Skeletal muscle tissue (tissue), 4 donors: Measurements from ENCODE around the gene IGF2BP3. TPM values are rescaled to one million over a fixed set of nuclear protein-coding genes. Genes with fewer than 3 reads are reported as not detected.

ENCODE experiments used
- H3K27ac ChIP-seq: one replicate; pipeline ENCODE4 v1.7.0; 2013; ENCODE audit warnings: mild to moderate bottlenecking, low read depth, low read length, inconsistent platforms
- H3K27me3 ChIP-seq, 3 donors: one replicate each; pipeline ENCODE4 v1.7.0; 2013; ENCODE audit warnings: low read length in 3 of 3; ENCODE audit not compliant: control insufficient read depth in 3 of 3, insufficient read depth in 3 of 3
- H3K36me3 ChIP-seq, 3 donors: one replicate each; pipeline ENCODE4 v1.7.0; 2013; ENCODE audit warnings: low read length in 3 of 3; ENCODE audit not compliant: control insufficient read depth in 3 of 3, insufficient read depth in 3 of 3
- H3K4me1 ChIP-seq, 3 donors: one replicate each; pipeline ENCODE4 v1.7.0; 2013; ENCODE audit warnings: low read length in 3 of 3, mild to moderate bottlenecking in 3 of 3; ENCODE audit not compliant: control insufficient read depth in 3 of 3, insufficient read depth in 3 of 3
- H3K4me3 ChIP-seq, 3 donors: one replicate each; pipeline ENCODE4 v1.7.0; 2013; ENCODE audit warnings: low read length in 3 of 3
- H3K9ac ChIP-seq, 3 donors: one replicate each; pipeline ENCODE4 v1.7.0; 2013; ENCODE audit warnings: low read length in 3 of 3, mild to moderate bottlenecking in 3 of 3, moderate library complexity in 2 of 3, low read depth in 1 of 3
- H3K9me3 ChIP-seq, 3 donors: one replicate each; pipeline ENCODE4 v1.7.0; 2013; ENCODE audit warnings: low read length in 3 of 3; ENCODE audit not compliant: control insufficient read depth in 3 of 3
- total RNA-seq: library from RNA; depleted of rRNA; stranded (reverse); fragments of >200 nt; gene quantifications from one replicate; pipeline ENCODE4 v1.2.3, GENCODE V29; 2014
- donor health status: Osteomylitis.

Gene IGF2BP3
- total RNA-seq, 1 donor from 2014 or later = 59.0 TPM

DNA sequence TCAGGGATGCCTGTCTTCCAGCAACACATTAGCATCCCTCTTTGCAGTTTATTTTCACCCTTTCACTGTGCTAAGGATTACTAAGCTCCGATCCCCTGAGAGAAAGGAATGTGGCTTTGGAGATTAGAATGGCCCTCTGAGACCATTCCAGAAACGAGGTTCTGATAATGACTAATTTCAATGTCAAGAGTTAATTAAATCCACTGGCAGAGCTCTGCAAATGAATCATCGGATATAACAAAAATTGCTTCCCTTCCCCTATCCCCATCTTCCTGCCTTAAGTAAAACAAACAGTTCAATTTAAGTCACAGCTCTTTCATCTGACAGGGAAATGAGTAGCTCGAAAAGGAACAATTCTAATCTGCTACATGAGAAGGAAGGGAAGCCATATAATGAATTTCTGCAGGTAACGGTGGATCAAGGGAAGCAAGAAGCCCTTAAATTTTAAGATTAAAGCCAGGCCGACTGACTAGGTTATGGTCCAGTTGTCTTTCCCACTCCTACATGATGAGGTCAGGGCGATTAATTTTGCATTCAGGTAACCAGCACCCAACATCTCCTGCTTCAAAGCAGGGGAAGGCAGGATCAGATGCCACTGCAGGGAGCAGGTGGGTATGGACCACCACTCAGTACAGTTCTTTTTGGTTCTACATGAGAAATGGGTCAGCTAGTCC lies 120.7 kb downstream of the IGF2BP3 start:
- no peak overlapping the region for H3K27ac ChIP-seq
- H3K9me3 ChIP-seq = no peaks in the 10 kb centered on the region
- H3K36me3 ChIP-seq = no peaks in the 10 kb centered on the region
- no peak overlapping the region for H3K9ac ChIP-seq
- no peaks in the 10 kb centered on the region for H3K4me1 ChIP-seq
- H3K4me3 ChIP-seq = no peak overlapping the region
- H3K27me3 ChIP-seq = no peaks in the 10 kb centered on the region

DNA sequence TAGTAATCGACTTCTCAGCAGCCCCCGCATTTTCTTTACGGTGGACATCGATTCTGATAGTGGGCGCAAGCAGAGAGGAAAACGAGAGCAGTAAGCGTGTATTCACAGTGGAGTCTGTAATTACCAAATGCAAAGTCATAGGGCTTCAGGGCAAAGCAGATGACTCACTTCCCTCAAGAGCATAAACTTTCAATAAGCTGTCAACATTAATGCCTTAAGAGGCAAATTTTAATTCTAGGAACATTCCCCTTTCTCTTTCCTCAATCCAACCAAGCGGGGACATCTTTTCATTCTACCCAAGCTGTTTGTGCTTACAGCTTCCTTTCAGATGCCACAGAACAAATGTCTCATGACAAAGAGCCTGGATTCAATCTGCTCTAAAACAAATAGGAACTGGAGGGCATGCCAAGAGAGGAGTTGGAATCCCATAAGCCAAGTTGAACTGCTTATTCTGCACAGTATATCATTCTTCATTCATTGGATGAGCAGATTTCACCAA lies 122.6 kb downstream of the IGF2BP3 start:
- Histone ChIP-seq H3K4me1 (no peaks in the 10 kb centered on the region), H3K9me3 (no peaks in the 10 kb centered on the region), H3K36me3 (no peaks in the 10 kb centered on the region), H3K4me3 (no peak overlapping the region), H3K27me3 (no peaks in the 10 kb centered on the region), H3K9ac (no peak overlapping the region), H3K27ac (no peak overlapping the region)

DNA sequence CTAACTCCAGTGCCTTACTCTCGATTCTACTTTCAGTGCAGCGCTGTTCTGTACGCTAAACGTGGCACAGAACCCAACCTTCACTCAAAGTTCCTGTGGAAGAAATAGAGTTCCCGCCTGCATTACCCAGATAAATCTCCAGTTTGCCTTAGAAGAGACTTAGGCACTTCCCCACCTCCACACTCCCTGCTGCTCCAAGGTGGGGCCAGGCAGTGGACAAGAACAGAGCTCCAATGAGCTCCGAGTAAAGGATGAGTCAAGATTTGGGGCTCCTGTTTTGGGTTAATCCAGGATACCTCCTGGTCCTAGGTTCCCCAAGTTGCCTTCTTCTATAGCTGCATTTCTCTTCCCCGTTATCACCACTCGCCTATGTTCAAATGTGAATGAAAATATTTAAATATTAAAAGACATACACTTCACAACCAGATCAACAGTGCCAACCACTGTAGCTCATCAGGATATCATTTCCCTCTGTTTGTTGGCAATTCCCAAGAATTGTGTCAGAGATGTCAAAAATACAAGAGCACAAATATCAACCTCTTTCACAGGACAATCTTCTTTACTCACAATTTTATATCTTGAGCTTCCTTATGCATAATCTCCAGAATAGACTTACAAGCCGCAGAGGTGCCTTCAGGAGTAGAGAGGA lies 123.1 kb downstream of the IGF2BP3 start:
- Histone ChIP-seq H3K36me3 (no peaks in the 10 kb centered on the region), H3K4me1 (no peaks in the 10 kb centered on the region), H3K4me3 (no peak overlapping the region), H3K27ac (no peak overlapping the region), H3K9ac (no peak overlapping the region), H3K9me3 (no peaks in the 10 kb centered on the region), H3K27me3 (no peaks in the 10 kb centered on the region)

DNA sequence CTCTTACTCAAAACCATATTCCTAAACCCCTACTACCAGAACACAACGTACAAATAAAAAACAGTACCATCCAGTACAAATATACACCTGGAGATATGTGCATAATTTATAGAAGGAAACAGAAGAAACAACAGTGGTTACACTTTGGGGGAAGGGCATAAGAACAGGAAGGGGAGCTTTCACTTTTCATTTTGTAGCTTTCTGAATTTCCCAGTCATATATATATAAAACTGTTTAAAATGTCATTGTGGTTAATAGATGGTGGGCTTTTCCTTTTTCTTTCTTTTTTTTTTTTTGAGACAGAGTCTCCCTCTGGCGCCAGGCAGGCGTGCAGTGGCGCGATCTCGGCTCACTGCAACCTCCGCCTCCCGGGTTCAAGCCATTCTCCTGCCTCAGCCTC lies 124.0 kb downstream of the IGF2BP3 start:
- Histone ChIP-seq H3K4me3 (no peak overlapping the region), H3K9ac (no peak overlapping the region), H3K27ac (no peak overlapping the region), H3K27me3 (no peaks in the 10 kb centered on the region), H3K4me1 (no peaks in the 10 kb centered on the region), H3K9me3 (no peaks in the 10 kb centered on the region), H3K36me3 (no peaks in the 10 kb centered on the region)

DNA sequence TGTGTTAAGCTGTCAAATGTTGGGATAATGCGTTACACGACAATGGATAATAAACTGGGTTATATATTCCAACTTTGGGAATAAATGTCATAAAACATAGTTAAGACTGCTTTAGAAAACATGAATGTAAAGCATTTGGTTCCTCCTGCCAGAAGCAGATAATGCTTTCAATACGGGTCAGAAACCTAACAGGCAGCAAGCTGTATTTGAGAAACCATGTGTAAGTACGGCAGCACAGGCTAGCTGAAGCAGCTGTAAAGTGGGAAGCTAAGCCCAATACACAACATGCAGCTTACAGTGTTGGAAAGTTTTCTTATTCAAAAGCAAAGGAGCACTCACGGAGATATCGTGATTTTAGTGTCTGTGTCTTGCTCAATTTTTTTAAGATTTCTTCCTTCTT lies 124.7 kb downstream of the IGF2BP3 start:
- Histone ChIP-seq H3K27me3 (no peaks in the 10 kb centered on the region), H3K9ac (no peak overlapping the region), H3K9me3 (no peaks in the 10 kb centered on the region), H3K4me3 (no peak overlapping the region), H3K27ac (no peak overlapping the region), H3K36me3 (no peaks in the 10 kb centered on the region), H3K4me1 (no peaks in the 10 kb centered on the region)

DNA sequence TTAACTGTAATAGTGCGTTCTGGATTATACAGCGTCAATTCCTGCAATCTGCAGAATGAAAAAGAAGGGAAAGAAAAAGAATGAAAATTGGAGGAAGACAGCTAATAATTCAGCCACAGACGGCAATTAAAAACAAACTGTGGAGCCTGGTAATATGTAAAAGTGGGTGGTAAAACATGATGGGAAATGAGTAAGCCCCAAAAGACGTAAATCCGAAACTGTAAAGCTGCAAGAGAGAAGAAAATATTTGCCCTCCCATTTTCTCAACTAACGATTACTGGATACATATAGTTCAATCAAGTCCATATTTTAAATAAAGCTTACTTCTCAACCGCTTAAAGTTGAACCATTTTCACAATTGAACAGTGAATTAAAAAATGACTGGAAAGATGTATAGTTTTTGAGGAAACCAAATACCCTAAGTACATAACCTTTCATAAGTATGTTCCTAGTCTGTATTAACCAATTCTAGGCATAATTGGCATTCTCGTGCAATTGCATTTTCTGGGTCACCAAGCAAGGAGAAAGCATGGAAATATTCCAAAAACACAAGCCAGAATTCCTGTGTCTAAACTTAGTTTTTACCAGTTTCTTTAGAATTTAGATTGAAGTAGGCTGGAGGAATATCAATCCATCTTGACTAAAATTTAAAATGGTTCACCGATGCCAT lies 126.3 kb downstream of the IGF2BP3 start:
- no peaks in the 10 kb centered on the region for H3K36me3 ChIP-seq
- no peak overlapping the region for H3K9ac ChIP-seq
- H3K4me3 ChIP-seq = no peak overlapping the region
- H3K4me1 ChIP-seq = no peaks in the 10 kb centered on the region
- H3K9me3 ChIP-seq = no peaks in the 10 kb centered on the region
- no peak overlapping the region for H3K27ac ChIP-seq
- no peaks in the 10 kb centered on the region for H3K27me3 ChIP-seq

DNA sequence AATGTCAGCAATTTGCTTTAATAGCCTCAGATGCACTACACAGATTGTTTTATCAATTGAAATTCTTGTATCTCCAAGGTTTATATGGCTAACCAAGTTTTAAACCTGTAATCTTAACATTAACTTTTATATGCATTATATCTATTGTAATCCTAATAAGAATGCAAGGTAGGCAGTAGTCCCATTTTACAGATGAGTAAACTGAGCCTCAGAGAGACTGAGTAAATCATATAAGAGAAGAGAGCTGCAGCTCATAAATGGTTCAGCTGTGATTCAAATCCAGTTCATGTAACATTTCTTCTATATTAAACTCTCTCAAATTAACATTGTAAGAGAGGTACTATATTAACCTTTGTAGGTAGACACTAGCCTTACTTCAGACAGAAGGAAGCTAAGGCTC lies 127.2 kb downstream of the IGF2BP3 start:
- no peak overlapping the region for H3K4me3 ChIP-seq
- H3K36me3 ChIP-seq = no peaks in the 10 kb centered on the region
- H3K4me1 ChIP-seq = no peaks in the 10 kb centered on the region
- no peak overlapping the region for H3K9ac ChIP-seq
- H3K27me3 ChIP-seq = no peaks in the 10 kb centered on the region
- no peaks in the 10 kb centered on the region for H3K9me3 ChIP-seq
- no peak overlapping the region for H3K27ac ChIP-seq

DNA sequence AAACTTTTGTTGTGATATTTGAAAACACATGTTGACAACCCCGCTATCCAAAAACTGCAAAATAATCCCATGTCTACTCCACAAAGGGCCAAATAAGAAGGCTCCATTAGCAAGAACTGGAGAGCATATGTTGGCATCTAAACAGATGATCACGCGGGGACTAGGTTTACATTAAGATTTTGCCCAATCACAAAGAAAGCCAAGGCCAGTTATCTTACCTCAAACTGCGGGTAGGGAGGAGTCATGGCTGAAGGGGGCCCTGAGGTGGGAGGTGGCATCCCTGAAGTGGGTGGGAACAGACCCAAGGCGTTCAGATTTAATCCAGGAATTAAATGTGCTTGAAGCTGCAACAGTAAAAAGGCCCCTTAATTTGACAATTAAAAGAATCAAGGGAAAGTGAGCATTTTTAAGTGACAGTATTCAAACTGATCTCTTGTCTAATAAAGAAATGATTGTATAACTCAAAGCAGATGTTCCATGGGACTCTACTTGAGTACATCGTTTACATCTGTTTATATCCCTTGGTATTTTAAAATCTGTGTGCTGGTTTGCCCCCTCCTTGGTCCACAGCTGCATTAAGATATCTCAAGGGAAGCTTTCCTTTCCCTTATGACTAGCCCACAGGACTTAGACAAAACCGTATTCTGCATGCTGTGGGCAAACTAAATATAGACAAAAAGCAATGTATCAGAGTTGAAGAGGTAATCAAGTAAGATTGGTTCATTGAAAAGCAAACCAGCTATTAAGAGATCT lies 128.3 kb downstream of the IGF2BP3 start:
- H3K9me3 ChIP-seq = no peaks in the 10 kb centered on the region
- H3K27me3 ChIP-seq = no peaks in the 10 kb centered on the region
- no peaks in the 10 kb centered on the region for H3K36me3 ChIP-seq
- H3K4me1 ChIP-seq = no peaks in the 10 kb centered on the region
- no peak overlapping the region for H3K27ac ChIP-seq
- H3K4me3 ChIP-seq = no peak overlapping the region
- H3K9ac ChIP-seq = no peak overlapping the region

DNA sequence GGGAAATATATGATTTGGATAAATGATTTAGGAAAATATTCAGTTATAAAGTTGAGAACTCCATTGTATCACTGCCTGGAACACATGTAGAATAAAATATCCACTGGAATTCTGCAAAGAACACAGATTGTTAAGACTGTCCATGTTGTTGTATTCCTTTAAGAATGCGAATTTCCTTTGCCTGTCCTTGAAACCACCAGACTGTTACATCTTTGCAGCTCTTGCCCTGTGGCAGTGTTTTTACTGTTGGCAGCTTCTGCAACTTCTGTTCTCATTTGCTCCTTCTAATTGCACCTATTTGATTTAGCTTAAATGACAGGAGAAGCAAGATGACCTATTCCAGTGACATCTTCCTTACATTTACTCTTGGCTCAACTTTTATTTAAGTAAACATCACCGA lies 131.4 kb downstream of the IGF2BP3 start:
- H3K4me1 ChIP-seq = peaks cover 2 to 4% (median 3%) of the 10 kb centered on the region in 3 donors
- no peak overlapping the region for H3K4me3 ChIP-seq
- no peaks in the 10 kb centered on the region for H3K36me3 ChIP-seq
- H3K9ac ChIP-seq = no peak overlapping the region
- H3K9me3 ChIP-seq = no peaks in the 10 kb centered on the region
- no peaks in the 10 kb centered on the region for H3K27me3 ChIP-seq
- H3K27ac ChIP-seq = no peak overlapping the region
